PC-3 (cell line): ENCODE results near the gene ADGRV1. TPM values are rescaled to one million over a fixed set of nuclear protein-coding genes. Genes with fewer than 3 reads are reported as not detected.

Experiments used
- ATAC-seq: fragments of 200-7000 bp; cut with Tn5 transposase; 2 replicates; pipeline ENCODE4 v1.9.1; 2020; ENCODE audit warnings: mild to moderate bottlenecking, moderate library complexity
- BruUV-seq: library from RNA; stranded (reverse); fragments of 400-500 nt; replicated peaks from 2 replicates; lab custom pipeline; 2021; lab: Mats Ljungman, UMichigan
- CTCF ChIA-PET: fragments of 300-600 bp; sonication (Branson Sonifier 250); formaldehyde crosslinking; loops from one replicate; lab custom pipeline; 2022; ENCODE audit warnings: antibody characterized with exemption; lab: Charles Lee
- POLR2A ChIA-PET: fragments of 300-600 bp; sonication (Branson Sonifier 250); formaldehyde crosslinking; loops from one replicate; lab custom pipeline; 2022; ENCODE audit warnings: antibody characterized with exemption; ENCODE audit not compliant: unreplicated experiment; lab: Charles Lee
- DNase-seq: peaks from one replicate; pipeline ENCODE4 v3.0.0-alpha.2; 2015
- H2AFZ ChIP-seq: fragments of 300-600 bp; sonication (generic); 2 replicates; pipeline ENCODE4 v1.6.0; 2016; ENCODE audit warnings: antibody characterized with exemption, low read length
- H3F3A ChIP-seq: fragments of 300-600 bp; sonication (generic); one replicate; pipeline ENCODE4 v1.6.0; 2017; ENCODE audit warnings: antibody characterized with exemption, low read length, control low read depth, mild to moderate bottlenecking; ENCODE audit not compliant: unreplicated experiment
- H3K27ac ChIP-seq: fragments of 300-600 bp; sonication (generic); 2 replicates; pipeline ENCODE4 v1.5.1; 2016; ENCODE audit warnings: mild to moderate bottlenecking, low read length
- H3K27me3 ChIP-seq: fragments of 300-600 bp; sonication (generic); 2 replicates; pipeline ENCODE4 v1.6.1; 2016; ENCODE audit warnings: low read length, mixed read lengths
- H3K36me3 ChIP-seq: fragments of 300-600 bp; sonication (generic); 2 replicates; pipeline ENCODE4 v1.6.1; 2016; ENCODE audit warnings: low read depth, mixed run types, low read length, mixed read lengths
- H3K4me1 ChIP-seq: fragments of 300-600 bp; sonication (generic); 2 replicates; pipeline ENCODE4 v1.5.1; 2016; ENCODE audit warnings: low read length; ENCODE audit not compliant: insufficient read depth
- H3K4me2 ChIP-seq: fragments of 300-600 bp; sonication (generic); 2 replicates; pipeline ENCODE4 v1.6.0; 2016; ENCODE audit warnings: low read length
- H3K4me3 ChIP-seq: fragments of 300-600 bp; sonication (generic); 2 replicates; pipeline ENCODE4 v1.5.1; 2016; ENCODE audit warnings: mild to moderate bottlenecking, low read length, mixed read lengths
- H3K79me2 ChIP-seq: fragments of 300-600 bp; sonication (generic); 2 replicates; pipeline ENCODE4 v1.6.1; 2017; ENCODE audit warnings: low read length, mixed read lengths
- H3K9ac ChIP-seq: fragments of 300-600 bp; sonication (generic); 2 replicates; pipeline ENCODE4 v1.6.0; 2016; ENCODE audit warnings: mild to moderate bottlenecking, low read length
- H3K9me2 ChIP-seq: fragments of 300-600 bp; sonication (generic); replicated peaks from 2 replicates; pipeline ENCODE4 v1.6.1; 2016; ENCODE audit warnings: mixed run types, low read length, mixed read lengths
- H3K9me3 ChIP-seq: fragments of 300-600 bp; sonication (generic); 2 replicates; pipeline ENCODE4 v1.6.1; 2016; ENCODE audit warnings: low read length, mixed read lengths
- H4K20me1 ChIP-seq: fragments of 300-600 bp; sonication (generic); 2 replicates; pipeline ENCODE4 v1.6.1; 2016; ENCODE audit warnings: low read length, mixed read lengths
- EZH2 ChIP-seq: fragments of 300-600 bp; sonication (generic); IDR thresholded peaks from one replicate; pipeline ENCODE4 v1.6.1; 2017; ENCODE audit warnings: antibody characterized with exemption, mild to moderate bottlenecking, low read length; ENCODE audit not compliant: unreplicated experiment
- EZH2phosphoT487 ChIP-seq: fragments of 300-600 bp; sonication (generic); IDR thresholded peaks from 2 replicates; pipeline ENCODE4 v1.6.1; 2018; ENCODE audit warnings: mild to moderate bottlenecking, antibody characterized with exemption, low read length, borderline replicate concordance
- intact Hi-C: fragments of 100-400 bp; cut with micrococcal nuclease; formaldehyde crosslinking; loops from 2 replicates; pipeline ENCODE4 v1.9.0; 2023
- total RNA-seq: library from RNA; depleted of rRNA; stranded (reverse); fragments of >200 nt; gene quantifications from 2 replicates; pipeline ENCODE4 v1.2.3, GENCODE V29; 2014
- TF ChIP-seq, protein P1 (sequence below): fragments of 300-600 bp; sonication (generic); conservative IDR thresholded peaks from 2 replicates; pipeline ENCODE4 v1.5.1; 2017; ENCODE audit warnings: antibody characterized with exemption, low read depth, mild to moderate bottlenecking, low read length

The ADGRV1 gene
- total RNA-seq, 1 experiment from 2014 or later: 22.7 TPM

DNA sequence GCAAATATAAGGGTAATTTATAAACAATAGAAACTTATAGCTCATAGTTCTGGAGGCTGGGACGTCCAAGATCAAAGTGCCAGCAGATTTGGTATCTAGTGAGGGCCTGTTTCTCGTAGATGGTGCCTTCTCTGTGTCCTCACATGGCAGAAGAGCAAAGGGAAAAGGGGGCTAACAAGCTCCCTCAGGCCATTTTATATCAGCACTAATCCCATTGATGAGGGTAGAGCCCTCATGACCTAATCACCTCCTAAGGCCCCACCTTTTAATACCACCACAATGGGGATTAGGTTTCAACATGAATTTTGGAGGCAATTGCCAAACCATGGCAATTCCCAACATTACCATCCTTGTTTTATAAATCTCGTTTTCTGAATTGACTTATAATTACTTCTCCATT, 564.7 kb downstream of the ADGRV1 start:
- CTCF ChIA-PET: no interaction called here
- H3F3A ChIP-seq: no peaks in the 10 kb centered on the region
- H3K27me3 ChIP-seq: no peaks in the 10 kb centered on the region
- no peaks in the 10 kb centered on the region for H3K79me2 ChIP-seq
- H3K4me3 ChIP-seq: no peak overlapping the region
- no TSS peak for BruUV-seq
- H3K4me1 ChIP-seq: peaks cover 31% of the 10 kb centered on the region
- intact Hi-C loops: no loop called here
- no peak overlapping the region for H3K4me2 ChIP-seq
- TF ChIP-seq EZH2phosphoT487 (no peak), EZH2 (no peak)
- TF ChIP-seq, protein P1, sequence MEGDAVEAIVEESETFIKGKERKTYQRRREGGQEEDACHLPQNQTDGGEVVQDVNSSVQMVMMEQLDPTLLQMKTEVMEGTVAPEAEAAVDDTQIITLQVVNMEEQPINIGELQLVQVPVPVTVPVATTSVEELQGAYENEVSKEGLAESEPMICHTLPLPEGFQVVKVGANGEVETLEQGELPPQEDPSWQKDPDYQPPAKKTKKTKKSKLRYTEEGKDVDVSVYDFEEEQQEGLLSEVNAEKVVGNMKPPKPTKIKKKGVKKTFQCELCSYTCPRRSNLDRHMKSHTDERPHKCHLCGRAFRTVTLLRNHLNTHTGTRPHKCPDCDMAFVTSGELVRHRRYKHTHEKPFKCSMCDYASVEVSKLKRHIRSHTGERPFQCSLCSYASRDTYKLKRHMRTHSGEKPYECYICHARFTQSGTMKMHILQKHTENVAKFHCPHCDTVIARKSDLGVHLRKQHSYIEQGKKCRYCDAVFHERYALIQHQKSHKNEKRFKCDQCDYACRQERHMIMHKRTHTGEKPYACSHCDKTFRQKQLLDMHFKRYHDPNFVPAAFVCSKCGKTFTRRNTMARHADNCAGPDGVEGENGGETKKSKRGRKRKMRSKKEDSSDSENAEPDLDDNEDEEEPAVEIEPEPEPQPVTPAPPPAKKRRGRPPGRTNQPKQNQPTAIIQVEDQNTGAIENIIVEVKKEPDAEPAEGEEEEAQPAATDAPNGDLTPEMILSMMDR: no peak
- POLR2A ChIA-PET: no interaction called here
- no peaks in the 10 kb centered on the region for H3K36me3 ChIP-seq
- H3K27ac ChIP-seq: no peak overlapping the region
- ATAC-seq (no peak), DNase-seq (no peak)
- no peak overlapping the region for H3K9ac ChIP-seq
- no peaks in the 10 kb centered on the region for H3K9me3 ChIP-seq
- no peaks in the 10 kb centered on the region for H4K20me1 ChIP-seq
- no peak overlapping the region for H2AFZ ChIP-seq
- H3K9me2 ChIP-seq: no peaks in the 10 kb centered on the region

DNA sequence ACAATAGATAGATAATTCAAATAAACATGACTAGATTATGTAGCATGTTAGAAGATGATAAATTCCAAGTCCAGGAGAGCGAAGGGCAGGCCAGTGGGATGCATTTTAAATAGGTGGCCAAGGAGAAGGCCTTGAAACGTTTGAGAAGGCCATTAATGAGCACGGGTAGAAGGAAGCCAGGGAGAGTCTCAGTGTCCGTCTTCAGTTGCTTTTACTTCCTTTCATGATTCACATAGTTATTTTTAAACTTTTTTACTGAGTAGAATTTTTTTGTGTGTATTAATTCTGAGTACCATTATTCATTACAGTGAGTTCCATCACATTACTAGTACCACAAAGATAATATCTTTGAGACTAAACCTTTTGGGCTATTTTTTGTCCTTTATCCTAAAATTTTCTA, 565.3 kb downstream of the ADGRV1 start:
- Histone ChIP-seq H3F3A (no peaks in the 10 kb centered on the region), H3K27ac (no peak overlapping the region), H3K4me1 (peaks cover 37% of the 10 kb centered on the region), H3K27me3 (no peaks in the 10 kb centered on the region), H3K79me2 (no peaks in the 10 kb centered on the region), H3K9ac (no peak overlapping the region), H4K20me1 (no peaks in the 10 kb centered on the region), H3K9me2 (no peaks in the 10 kb centered on the region), H3K4me2 (no peak overlapping the region), H3K36me3 (no peaks in the 10 kb centered on the region), H2AFZ (no peak overlapping the region), H3K4me3 (no peak overlapping the region), H3K9me3 (no peaks in the 10 kb centered on the region)
- POLR2A ChIA-PET: no interaction called here
- intact Hi-C loops: no loop called here
- ATAC-seq: no peak
- no TSS peak for BruUV-seq
- DNase-seq: no peak
- CTCF ChIA-PET: no interaction called here
- no peak for TF ChIP-seq EZH2
- TF ChIP-seq EZH2phosphoT487: no peak
- TF ChIP-seq, protein P1: no peak

DNA sequence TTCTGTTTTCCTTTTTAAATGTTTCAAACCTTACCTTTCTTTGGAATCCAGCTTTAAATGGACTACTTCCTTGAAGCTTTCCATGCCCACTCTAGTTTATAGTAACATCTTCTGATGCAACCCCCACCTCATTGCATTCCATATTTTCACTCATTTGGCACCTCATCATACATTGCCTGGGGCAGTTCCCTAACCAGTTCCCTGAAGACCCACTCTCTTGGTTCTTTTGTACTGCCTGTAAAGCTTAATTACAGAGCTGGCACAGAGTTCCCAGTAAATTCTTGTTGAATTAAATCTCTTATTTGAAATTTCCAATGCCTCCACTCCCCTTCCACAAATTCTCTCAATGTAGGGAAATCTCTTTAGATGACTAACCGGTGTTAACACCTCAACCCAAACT, 567.3 kb downstream of the ADGRV1 start:
- Histone ChIP-seq H3K79me2 (no peaks in the 10 kb centered on the region), H3F3A (no peaks in the 10 kb centered on the region), H3K9me3 (no peaks in the 10 kb centered on the region), H3K4me2 (peak overlapping the region; percentile 26), H3K36me3 (no peaks in the 10 kb centered on the region), H3K9ac (no peak overlapping the region), H3K27me3 (no peaks in the 10 kb centered on the region), H2AFZ (no peak overlapping the region), H3K27ac (peak overlapping the region; percentile 50), H3K4me3 (no peak overlapping the region), H3K9me2 (no peaks in the 10 kb centered on the region), H4K20me1 (no peaks in the 10 kb centered on the region), H3K4me1 (peaks cover 39% of the 10 kb centered on the region)
- no peak for TF ChIP-seq EZH2
- TF ChIP-seq EZH2phosphoT487: no peak
- TF ChIP-seq, protein P1: no peak
- ATAC-seq (no peak), DNase-seq (peak; percentile 15)
- no TSS peak for BruUV-seq
- ChIA-PET CTCF (no interaction called here), POLR2A (no interaction called here)
- intact Hi-C loops: loop anchor here (1.0 kb wide), 1 partner anchor 154 kb away; no protein-coding TSS in a partner anchor
